Measurements from ENCODE around the gene KIAA1217. TPM values are rescaled to one million over a fixed set of nuclear protein-coding genes. Genes with fewer than 3 reads are reported as not detected.

The KIAA1217 gene
- total RNA-seq, 1 experiment from 2014 or later, result 4.3 TPM

GRCh38 chr10:24209946-24210491, 1.1 kb downstream of the KIAA1217 start:
- peak; percentile 61 for DNase-seq (ENCODE audit: low read depth)

GRCh38 chr10:24210501-24210900, 1.6 kb downstream of the KIAA1217 start:
- no peak for DNase-seq (ENCODE audit: low read depth)

- DNase-seq (ENCODE audit: low read depth), result no peak
These were observed 4.3 kb downstream of the KIAA1217 start for GRCh38 chr10:24213266-24213665.

DNA sequence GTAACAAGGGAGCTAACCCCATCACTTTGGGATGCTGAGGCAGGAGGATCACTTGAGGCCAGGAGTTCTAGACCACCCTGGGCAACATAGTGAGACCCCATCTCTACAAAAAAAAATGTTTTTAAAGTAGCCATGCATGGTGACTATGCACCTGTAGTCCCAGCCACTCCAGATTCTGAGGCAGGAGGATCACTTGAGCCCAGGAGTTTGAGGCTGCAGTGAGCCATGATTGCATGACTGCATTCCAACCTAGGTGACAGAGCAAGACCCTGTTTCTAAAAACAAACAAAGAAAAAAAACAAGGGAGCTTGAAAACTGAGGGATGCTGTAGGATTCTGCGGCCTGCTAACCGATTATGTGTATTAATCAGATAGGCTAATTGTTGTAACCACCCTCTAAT, 4.9 kb downstream of the KIAA1217 start:
- DNase-seq (ENCODE audit: low read depth), result no peak

DNA sequence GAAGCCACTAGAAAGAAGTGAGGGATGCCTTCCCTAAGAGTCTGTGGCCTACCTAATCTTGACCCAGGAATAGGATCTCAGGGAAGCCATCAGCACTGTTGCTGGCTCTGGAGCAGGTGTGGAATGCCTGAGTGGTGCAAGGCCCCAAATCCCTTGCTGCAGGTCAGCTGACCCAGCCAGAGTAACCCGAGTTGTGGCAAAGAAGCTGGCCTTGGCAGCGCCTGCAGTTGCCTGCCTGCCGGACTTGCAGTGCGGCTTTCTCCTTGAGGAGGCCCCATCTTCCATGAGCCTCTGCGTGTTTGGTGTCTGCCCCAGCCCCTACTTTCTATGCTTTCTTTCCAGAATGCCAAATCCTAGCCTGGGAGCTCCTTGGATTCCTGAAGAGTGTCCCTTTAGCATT, 5.8 kb downstream of the KIAA1217 start:
- no peak for DNase-seq (ENCODE audit: low read depth)

DNA sequence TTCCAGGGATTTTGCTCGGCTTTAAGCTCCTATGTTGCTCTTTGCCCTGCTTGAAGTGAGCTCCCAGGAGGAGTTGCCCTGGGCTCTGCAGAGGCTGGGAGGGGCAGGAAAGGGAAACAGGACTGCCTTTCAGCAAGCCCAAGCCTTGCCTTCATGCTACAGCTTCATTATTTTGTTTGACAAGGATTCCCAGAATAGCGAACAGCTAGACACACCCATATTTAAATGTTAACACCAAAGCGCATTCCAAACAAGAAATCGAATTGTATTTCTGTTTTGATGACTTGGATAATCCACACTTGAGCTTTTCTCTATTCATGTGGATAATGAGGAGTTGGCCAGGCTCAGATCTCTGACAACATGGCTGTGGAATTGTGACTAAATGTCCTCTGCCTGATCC, 6.3 kb downstream of the KIAA1217 start:
- no peak for DNase-seq (ENCODE audit: low read depth)

DNA sequence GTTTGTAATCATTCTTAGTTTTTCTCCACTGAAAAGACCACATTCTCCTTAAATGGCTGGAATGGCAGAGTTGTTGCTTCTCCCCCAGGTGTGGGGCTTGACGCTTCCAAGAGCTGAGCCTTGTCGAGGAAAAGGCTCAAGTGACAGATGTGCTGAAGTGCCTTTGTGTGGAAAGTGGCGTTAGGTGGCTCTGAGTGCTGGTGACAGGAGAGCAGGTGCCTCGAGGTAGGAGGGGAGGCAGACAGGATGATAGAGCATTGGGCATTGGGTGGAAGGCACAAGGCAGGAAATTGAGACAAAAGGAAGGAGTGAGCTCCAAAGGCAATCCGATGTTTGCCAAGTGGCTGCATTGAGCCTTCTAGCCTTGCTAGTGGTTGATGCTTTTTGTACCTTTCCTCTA, 6.7 kb downstream of the KIAA1217 start:
- no peak for DNase-seq (ENCODE audit: low read depth)

- DNase-seq (ENCODE audit: low read depth), result no peak
These were observed 11.0 kb downstream of the KIAA1217 start for GRCh38 chr10:24219963-24220362.

GRCh38 chr10:24223341-24223740, 14.4 kb downstream of the KIAA1217 start:
- DNase-seq (ENCODE audit: low read depth), result no peak

GRCh38 chr10:24223953-24224352, 15.0 kb downstream of the KIAA1217 start:
- DNase-seq (ENCODE audit: low read depth), result no peak

DNA sequence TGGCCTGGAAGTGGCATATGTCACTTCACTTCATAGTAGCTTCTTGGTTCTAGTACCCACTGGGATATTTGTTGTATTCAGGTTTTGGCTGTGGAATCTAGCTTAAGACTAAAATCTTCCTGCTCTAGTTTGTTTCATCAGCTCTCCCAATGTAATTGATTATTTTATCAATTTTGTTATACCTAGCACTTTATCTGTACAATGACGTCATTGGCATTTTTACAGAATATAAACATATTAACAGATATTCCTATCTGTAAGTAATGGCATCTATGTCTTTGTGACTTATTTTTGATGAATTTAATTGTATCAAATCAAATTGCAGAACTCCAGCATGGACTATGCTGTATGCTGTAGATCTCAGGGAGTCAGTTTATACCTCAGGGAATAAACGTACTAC, 19.7 kb downstream of the KIAA1217 start:
- no peak for DNase-seq (ENCODE audit: low read depth)

DNA sequence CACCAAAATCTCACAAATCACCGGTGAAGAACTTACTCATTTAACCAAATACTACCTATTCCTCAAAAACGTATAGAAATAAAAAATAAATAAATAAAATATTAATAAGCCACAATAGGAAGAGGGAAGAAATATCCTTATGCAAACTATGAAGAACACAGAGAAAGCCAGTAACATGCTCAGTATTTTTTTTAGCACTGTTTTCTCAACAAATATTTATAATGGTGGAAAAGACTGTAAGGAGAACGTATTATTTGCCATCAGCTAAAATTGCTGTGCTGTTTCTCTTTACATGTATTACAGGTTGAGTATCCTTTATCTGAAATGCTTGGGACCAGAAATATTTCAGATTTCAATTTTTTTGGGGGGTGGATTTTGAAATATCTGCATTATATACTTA, 21.0 kb downstream of the KIAA1217 start:
- no peak for DNase-seq (ENCODE audit: low read depth)

DNA sequence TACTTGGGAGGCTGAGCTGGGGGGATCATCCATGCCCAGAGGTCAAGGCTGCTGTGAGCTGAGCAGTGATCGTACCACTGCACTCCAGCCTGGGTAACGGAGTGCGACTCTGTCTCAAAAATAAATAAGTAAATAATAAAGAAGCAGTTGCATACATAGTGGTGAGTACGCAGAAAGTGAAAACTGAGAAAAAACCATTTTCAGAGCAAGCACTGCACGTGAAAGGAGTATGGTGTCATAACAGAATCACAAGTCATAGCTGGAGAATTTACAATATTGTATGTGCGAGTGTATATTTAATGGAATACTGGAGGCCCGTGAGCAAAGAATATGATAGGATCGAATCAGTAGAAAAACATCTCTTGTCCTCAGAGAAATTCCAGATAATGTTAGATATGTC, 22.3 kb downstream of the KIAA1217 start:
- DNase-seq (ENCODE audit: low read depth), result no peak

- no peak for DNase-seq (ENCODE audit: low read depth)
These were observed 25.8 kb downstream of the KIAA1217 start for GRCh38 chr10:24234784-24235183.

DNA sequence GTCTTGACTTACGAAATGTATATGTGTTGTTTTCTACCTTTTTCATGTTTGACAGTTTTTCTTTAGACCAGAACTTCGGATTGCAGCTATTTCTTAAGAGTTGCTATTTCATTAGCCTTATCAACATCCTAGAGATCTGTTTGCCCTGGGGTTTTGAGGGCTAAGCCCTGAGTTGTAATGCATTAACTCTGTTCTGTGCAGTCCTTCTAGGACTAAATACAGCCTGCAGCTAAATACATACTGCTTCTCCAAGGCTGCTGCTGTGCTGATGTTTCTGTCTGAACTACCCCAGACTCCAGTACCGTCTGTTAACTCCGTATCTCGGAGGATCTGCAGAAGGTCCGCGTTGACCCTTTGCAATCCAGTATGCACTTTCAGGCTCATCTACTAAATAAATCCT, 26.5 kb downstream of the KIAA1217 start:
- DNase-seq (ENCODE audit: low read depth), result no peak

DNA sequence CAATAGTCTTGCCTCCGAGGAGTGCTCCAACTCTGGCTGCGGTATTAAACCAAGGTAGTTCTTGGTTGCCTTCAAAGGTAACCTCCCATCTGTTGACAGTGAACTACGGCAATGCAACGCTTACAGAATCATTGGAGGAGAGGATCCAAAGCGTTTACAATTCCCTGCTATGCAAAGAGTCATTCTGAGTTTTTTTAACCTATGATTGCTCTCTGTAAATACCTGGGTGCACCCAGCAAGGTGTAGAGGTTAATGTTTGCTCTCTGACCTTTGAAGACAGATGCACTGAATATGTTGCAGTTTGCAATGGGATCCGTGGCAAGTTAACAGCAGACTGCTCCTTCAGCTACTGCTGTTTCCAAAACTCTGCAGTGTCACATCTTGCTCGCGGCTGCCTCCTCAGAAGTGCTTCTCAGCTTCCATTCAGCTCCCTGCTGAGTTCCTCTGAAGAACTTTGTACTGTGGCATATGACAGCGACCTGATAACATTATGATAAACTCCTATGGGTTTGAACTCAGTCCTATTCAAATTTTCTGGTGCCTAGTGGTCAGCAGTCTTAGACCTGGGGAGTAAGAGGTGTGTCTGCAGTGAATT, 29.0 kb downstream of the KIAA1217 start:
- no peak for DNase-seq (ENCODE audit: low read depth)

DNA sequence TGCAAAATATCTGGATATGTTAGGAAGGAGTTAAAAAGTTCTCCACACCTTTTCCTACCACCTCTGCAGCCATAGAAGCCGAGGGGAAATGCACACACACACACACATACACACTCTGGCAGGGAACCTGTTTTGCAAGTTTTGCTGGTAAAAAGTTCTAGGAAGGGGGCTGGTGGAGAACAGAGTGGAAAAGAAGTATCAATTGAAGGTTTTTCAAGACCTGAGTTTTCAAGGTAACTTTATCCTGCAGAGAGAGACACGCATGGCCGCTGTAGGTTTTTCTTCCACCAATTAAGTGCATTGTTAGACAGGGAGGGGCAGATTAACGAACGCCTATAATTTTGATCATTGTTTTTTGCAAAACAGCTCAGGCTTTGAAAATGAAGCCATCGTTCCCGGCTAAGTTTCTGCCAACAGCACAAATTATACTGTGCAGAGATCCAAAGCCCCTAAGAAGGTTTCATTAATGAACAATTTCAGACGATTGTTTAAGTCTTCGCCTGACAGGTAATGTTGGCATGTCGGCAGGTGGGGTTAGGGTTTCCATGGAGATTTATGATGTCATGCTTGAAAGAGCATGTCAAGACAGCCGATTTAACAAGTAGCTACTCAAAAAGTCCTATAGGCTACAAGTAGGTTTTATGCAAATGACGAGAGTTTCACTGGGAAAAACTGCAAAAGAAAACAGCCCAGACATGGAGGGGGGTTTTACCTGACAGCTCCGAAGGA, 29.7 kb downstream of the KIAA1217 start:
- no peak for DNase-seq (ENCODE audit: low read depth)

GRCh38 chr10:24239289-24240040, 30.5 kb downstream of the KIAA1217 start:
- no peak for DNase-seq (ENCODE audit: low read depth)

- DNase-seq (ENCODE audit: low read depth), result no peak
These were observed 31.3 kb downstream of the KIAA1217 start for GRCh38 chr10:24240041-24240751.

- DNase-seq (ENCODE audit: low read depth), result no peak
These were observed 32.6 kb downstream of the KIAA1217 start for GRCh38 chr10:24241536-24242040.

DNA sequence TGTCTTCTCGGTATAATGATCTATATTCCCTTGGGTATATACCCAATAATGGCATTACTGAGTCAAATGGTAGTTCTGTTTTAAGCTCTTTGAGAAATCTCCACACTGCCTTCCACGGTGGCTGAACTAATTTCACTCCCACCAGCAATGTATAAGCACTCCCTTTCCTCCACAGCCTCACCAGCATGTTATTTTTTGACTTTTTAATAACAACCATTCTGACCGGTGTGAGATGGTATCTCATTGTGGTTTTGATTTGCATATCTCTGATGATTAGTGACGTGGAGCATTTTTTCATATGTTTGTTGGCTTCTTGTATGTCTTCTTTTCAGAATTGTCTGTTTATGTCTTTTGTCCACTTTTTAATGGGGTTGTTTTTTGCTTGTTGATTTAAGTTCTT, 33.6 kb downstream of the KIAA1217 start:
- DNase-seq (ENCODE audit: low read depth), result no peak

GRCh38 chr10:24246365-24246764, 37.4 kb downstream of the KIAA1217 start:
- no peak for DNase-seq (ENCODE audit: low read depth)
